IgD-negative memory B cell (primary cell): ENCODE data around the gene CNP. TPM values are rescaled to one million over a fixed set of nuclear protein-coding genes. Genes with fewer than 3 reads are reported as not detected.
A peak's percentile ranks its signal among the peaks of the same experiment; 100 is the strongest.

Experiments used
- H3K27ac Mint-ChIP-seq, 3 donors: one replicate each; pipeline ENCODE4 v1.8.0; 2020 to 2022; ENCODE audit warnings: mild to moderate bottlenecking in 3 of 3, mixed read lengths in 3 of 3, moderate library complexity in 1 of 3
- H3K27me3 Mint-ChIP-seq: one replicate; pipeline ENCODE4 v1.8.0; 2021; ENCODE audit warnings: mixed read lengths
- H3K36me3 Mint-ChIP-seq: one replicate; pipeline ENCODE4 v1.8.0; 2020; ENCODE audit warnings: mild to moderate bottlenecking, mixed read lengths
- H3K4me1 Mint-ChIP-seq, 3 donors: one replicate each; pipeline ENCODE4 v1.8.0; 2020 to 2022; ENCODE audit warnings: mixed read lengths in 3 of 3, mild to moderate bottlenecking in 1 of 3
- H3K4me3 Mint-ChIP-seq, 4 donors: one replicate each; pipeline ENCODE4 v1.8.0; 2020 to 2022; ENCODE audit warnings: mild to moderate bottlenecking in 4 of 4, mixed read lengths in 4 of 4, moderate library complexity in 3 of 4
- H3K9me3 Mint-ChIP-seq, 3 donors: one replicate each; pipeline ENCODE4 v1.8.0; 2020 to 2021; ENCODE audit warnings: mixed read lengths in 3 of 3, mild to moderate bottlenecking in 1 of 3
- polyA plus RNA-seq: library from polyadenylated mRNA; unstranded; fragments of 300-500 nt; fragmentation: Illumina TruSeq; gene quantifications from one replicate; pipeline ENCODE4 v1.2.3, GENCODE V29; 2021

The CNP gene
- polyA plus RNA-seq, 1 donor from 2014 or later, result 53.0 TPM

DNA sequence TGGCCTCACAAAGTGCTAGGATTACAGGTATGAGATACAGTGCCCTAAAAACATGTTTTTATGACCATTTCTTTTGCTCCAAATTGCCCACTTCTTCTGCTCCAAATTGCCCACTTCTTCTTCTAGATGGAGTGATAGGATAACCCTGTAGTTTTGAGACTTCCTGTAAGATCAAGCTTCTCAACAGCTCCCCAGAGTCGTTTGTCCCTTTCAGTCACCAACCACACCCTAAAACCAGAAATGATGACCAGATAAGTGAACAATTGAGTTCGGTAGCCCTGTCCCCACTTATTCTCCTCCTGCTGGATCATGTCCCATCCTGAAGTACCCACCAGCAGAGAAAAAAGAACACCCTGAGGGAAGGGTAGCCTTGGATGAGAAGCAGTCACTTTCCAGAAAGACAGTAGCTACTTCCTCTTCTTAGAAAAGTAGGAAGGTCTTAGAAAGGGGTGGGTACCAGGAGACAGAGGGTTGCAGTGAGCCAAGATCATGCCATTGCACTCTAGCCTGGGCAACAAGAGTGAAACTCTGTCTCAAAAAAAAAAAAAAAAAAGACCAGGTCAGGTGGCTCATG is 33.7 kb upstream of the CNP start:
- Mint-ChIP-seq H3K4me3 (peak overlapping the region in 2 of 4 donors; percentile 33 to 65), H3K36me3 (no peaks in the 10 kb centered on the region), H3K27ac (peak overlapping the region in 1 of 3 donors; percentile 88), H3K27me3 (no peaks in the 10 kb centered on the region), H3K4me1 (peaks cover 11 to 24% (median 21%) of the 10 kb centered on the region in 3 donors), H3K9me3 (no peaks in the 10 kb centered on the region)

DNA sequence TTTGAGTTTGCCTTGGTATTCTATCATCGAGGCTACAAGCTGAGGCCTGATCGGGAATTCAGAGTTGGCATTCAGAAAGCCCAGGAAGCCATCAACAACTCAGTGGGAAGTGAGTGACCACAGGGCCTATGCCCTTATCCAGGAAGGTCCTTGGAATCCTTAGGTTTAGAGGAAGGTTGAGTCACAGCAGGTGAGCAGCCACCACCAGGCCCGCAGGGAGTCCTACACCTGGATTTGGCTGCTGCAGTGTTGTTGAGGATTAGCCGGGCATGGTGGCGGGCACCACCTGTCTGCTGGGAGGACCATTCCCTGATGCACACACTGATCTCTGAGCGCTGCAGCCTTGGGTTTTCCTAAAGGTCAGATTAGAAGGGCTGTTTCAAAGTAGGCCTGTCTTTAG is 31.0 kb upstream of the CNP start:
- Mint-ChIP-seq H3K36me3 (no peaks in the 10 kb centered on the region), H3K9me3 (no peaks in the 10 kb centered on the region), H3K4me3 (no peak overlapping the region)

DNA sequence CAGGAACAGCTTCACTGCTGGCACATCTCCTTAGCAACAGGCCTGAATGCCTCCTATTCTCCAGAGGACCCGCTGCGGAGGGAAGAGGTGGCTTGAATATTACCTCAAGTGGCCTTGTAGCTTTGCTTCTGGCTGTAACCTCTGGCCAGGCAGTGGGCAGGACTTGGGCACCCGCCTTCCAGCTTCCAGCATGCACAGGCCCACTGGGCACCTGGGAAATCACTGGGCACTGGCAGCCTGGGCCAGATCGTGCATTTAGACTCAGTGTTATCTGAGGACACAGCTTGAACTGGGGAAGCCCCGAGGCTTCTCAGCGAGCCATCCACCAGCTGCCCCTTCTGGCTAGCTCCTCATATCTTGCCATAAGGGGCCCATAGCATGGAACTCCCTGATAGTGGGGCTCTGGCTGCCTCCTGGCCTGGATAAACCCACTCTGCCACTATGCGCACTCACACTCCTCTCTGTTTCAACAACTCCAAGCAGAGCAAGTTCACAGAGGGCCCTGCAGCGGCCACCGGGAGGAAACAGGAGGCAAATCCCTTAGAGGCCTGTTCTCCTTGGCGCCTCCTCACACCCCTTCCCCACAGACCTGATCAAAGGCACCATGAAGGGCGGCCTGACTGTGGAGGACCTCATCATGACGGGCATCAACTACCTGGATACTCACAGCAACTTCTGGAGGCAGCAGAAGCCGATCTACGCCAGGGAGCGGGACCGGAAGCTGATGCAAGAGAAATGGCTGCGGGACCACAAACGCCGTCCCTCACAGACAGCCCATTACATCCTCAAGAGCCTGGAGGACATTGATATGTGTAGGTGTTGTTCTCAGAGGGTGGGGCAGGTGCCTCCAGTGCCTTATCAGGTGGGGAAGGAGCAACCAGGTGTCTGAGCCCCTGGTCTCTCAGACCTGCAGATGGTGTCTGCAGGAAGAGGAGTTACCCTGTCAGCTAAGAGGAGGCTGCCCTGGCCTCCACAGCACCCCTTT is 28.3 kb upstream of the CNP start:
- Mint-ChIP-seq H3K9me3 (no peaks in the 10 kb centered on the region), H3K36me3 (no peaks in the 10 kb centered on the region), H3K27me3 (peaks cover 3% of the 10 kb centered on the region), H3K4me3 (no peak overlapping the region), H3K4me1 (no peaks in the 10 kb centered on the region), H3K27ac (no peak overlapping the region)

More for the DNA sequence above, 31.0 kb upstream of the CNP start:
- peaks cover 3% of the 10 kb centered on the region for H3K27me3 Mint-ChIP-seq
- peaks cover 5 to 8% (median 5%) of the 10 kb centered on the region in 3 donors for H3K4me1 Mint-ChIP-seq
- H3K27ac Mint-ChIP-seq, result no peak overlapping the region

DNA sequence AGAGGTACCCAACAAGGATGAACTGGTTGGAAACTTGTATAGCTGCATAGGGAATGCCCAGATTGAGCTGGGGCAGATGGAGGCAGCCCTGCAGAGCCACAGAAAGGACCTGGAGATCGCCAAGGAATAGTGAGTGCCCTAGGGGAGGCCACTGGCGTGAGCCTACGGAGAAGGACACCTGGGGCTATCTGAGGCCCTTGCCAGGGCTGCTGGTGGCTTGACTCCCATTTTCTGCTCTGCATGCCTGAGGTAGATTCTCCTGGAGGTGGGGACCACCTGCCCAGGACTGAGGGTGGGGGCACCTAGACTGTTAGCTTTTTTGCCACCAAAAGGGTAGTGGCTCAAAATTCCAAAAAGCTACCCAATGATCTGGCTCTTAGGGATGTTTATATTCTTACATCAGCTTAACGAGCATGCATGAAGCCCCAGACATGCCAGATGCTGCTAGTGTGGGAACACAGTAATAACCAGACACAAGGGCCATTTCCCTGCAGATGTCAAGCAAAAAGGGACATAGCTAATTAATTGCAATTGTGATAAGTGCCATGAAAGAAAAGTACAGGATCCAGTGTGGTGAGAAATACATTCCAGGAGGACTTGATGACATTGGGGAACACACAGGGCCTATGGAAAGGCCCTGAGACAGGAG is 27.4 kb upstream of the CNP start:
- Mint-ChIP-seq H3K36me3 (no peaks in the 10 kb centered on the region), H3K27me3 (peaks cover 3% of the 10 kb centered on the region), H3K4me1 (no peaks in the 10 kb centered on the region), H3K4me3 (peak overlapping the region in 1 of 4 donors; percentile 26), H3K9me3 (no peaks in the 10 kb centered on the region), H3K27ac (peak overlapping the region in 1 of 3 donors; percentile 71)

DNA sequence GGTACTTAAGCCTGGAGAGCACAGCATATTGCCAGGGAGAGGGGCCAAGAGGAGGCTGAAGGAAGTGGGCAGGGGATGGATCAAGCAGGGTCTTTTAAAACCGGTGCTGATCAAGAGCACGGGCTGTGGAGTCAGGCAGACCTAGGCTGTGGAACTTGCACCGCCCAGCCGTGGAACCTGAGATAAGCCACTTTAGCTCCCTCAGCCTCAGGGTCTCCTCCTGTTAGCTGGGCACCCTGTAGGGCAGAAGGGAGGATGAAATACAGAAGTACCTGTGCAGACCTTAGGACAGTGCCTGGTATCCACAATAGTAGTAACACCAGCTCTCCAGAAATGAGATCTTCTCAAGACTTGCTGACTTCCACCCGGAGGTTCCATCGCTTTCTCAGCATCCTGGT is 26.9 kb upstream of the CNP start:
- Mint-ChIP-seq H3K36me3 (no peaks in the 10 kb centered on the region), H3K27me3 (peaks cover 3% of the 10 kb centered on the region), H3K4me3 (no peak overlapping the region), H3K4me1 (no peaks in the 10 kb centered on the region), H3K9me3 (no peaks in the 10 kb centered on the region), H3K27ac (peak overlapping the region in 1 of 3 donors; percentile 71)

DNA sequence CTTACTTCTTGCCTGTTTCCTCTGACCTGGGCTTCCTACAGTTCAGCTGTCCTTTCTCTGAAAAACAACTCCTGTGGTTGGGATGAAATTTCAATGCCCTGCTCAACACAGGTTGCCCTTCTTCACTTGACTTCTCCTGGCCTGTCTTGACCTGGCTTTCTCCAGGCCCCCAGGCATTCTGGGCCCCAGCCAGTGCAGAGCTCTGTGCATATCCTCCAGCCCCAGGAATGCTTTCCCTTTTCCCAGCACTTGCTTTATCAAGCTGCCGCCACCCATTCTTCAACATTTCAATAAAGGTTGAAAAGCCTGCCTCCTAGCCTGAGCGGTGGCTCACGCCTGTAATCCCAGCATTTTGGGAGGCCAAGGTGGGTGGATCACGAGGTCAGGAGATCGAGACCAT is 25.4 kb upstream of the CNP start:
- Mint-ChIP-seq H3K27me3 (peaks cover 3% of the 10 kb centered on the region), H3K4me1 (no peaks in the 10 kb centered on the region), H3K9me3 (no peaks in the 10 kb centered on the region), H3K4me3 (no peak overlapping the region), H3K36me3 (no peaks in the 10 kb centered on the region), H3K27ac (no peak overlapping the region)

DNA sequence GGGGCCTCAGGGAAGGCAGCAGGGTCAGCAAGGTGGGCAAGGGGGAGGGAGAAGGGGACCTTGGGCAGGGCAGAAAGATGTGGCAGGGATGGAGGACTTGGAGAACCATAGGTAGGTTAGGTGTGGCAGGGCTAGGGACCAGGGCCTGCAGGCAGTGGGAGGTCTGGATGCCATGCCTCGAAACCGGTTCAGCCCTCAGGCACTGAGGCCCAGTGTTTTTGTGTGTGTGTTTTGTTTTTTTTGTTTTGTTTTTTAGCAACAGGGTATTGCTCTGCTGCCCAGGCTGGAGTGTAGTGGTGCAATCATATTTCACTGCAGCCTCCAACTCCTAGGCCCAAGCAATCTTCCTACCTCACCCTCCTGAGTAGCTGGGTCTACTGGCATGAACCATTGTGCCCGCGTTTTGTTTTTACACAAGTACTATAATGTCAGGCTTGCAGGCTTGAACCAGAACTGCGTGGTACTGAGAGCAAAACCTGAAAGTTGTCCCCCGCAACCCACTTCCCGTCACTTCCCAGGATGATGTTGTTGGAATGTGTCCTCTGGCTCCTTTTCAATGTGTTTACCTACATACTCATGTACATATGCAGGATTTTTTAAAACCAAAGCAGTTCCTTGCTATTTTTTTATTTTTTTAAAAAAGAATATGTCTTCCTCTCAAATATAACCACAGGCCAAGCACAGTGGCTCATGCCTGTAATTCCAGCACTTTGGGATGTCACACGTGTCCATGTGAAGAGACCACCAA is 23.8 kb upstream of the CNP start:
- Mint-ChIP-seq H3K4me1 (no peaks in the 10 kb centered on the region), H3K27ac (no peak overlapping the region), H3K4me3 (no peak overlapping the region), H3K36me3 (no peaks in the 10 kb centered on the region), H3K27me3 (peaks cover 3% of the 10 kb centered on the region), H3K9me3 (no peaks in the 10 kb centered on the region)

DNA sequence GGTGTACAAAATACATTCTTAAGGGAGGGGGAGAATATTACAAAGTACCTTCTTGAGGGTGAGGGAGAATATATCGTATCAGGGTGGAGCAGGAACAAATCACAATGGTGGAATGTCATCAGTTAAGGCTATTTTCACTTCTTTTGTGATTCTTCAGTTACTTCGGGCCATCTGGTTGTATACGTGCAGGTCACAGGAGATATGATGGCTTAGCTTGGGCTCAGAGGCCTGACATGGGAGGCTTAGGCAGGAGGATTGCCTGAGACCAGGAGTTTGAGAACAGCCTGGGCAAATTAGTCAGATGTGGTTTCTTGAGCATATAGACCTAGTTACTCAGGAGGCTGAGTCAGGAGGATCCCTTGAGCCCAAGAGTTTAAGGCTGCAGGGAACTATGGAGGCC is 23.1 kb upstream of the CNP start:
- Mint-ChIP-seq H3K36me3 (no peaks in the 10 kb centered on the region), H3K9me3 (no peaks in the 10 kb centered on the region), H3K27ac (no peak overlapping the region), H3K4me3 (no peak overlapping the region), H3K27me3 (peaks cover 3% of the 10 kb centered on the region), H3K4me1 (no peaks in the 10 kb centered on the region)

DNA sequence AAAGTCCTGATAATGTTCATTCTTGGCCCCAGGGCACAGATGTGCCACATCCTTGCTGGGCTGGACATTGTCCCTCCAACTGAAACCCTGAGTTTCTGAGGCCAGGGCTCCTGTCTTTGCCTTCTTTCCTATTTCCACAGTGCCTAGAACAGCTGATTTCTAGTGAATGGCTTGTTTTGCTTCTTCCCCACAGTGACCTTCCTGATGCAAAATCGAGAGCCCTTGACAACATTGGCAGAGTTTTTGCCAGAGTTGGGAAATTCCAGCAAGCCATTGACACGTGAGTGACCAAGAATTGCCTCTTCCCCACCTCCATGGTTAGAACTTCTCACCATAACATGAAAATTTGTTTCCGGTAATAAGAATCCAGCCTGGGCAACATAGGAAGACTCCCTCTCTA is 21.7 kb upstream of the CNP start:
- Mint-ChIP-seq H3K4me3 (no peak overlapping the region), H3K9me3 (no peaks in the 10 kb centered on the region), H3K4me1 (no peaks in the 10 kb centered on the region), H3K27ac (no peak overlapping the region), H3K36me3 (no peaks in the 10 kb centered on the region), H3K27me3 (peaks cover 3% of the 10 kb centered on the region)

DNA sequence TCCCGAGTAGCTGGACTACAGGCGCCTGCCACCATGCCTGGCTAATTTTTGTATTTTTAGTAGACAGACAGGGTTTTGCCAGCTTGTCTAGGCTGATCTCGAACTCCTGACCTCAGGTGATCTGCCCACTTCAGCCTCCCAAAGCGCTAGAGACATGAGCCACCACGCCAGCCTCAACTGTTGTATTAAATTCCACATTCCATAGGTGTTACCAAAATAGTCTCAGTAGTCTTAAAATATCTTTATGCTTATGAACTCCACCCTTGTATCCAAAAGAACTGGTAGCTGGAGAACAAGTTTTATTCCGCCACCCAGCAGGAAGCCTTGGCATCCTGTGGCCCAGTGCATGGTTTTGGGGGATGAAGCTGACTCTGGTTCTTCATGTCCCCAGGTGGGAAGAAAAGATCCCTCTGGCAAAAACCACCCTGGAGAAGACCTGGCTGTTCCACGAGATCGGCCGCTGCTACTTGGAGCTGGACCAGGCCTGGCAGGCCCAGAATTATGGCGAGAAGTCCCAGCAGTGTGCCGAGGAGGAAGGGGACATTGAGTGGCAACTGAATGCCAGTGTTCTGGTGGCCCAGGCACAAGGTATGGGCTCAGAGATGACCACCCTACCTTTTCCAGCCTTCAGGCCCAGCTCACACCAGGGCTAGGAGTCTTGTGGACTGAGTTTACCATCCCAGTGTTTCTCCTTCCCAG is 17.7 kb upstream of the CNP start:
- Mint-ChIP-seq H3K36me3 (no peaks in the 10 kb centered on the region), H3K4me3 (no peak overlapping the region), H3K27ac (no peak overlapping the region), H3K4me1 (no peaks in the 10 kb centered on the region), H3K27me3 (no peaks in the 10 kb centered on the region), H3K9me3 (no peaks in the 10 kb centered on the region)

DNA sequence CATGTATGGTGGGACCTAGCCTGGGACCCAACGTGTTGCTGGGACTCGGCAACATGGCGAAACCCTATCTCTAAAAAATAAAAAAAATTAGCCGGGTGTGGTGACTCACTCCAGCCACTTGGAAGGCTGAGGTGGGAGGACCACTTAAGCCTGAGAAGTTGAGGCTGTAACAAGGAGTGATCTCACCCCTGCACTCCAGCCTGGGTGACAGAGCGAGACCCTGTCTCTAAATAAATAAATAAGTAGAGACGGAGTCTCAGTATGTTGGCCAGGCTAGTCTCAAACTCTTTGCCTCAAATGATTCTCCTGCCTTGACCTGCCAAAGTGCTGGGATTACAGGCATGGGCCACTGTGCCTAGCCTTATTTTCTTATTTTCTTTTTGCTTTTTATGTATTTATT is 10.1 kb upstream of the CNP start:
- Mint-ChIP-seq H3K4me1 (no peaks in the 10 kb centered on the region), H3K27me3 (no peaks in the 10 kb centered on the region), H3K9me3 (no peaks in the 10 kb centered on the region), H3K4me3 (no peak overlapping the region), H3K36me3 (no peaks in the 10 kb centered on the region), H3K27ac (no peak overlapping the region)

DNA sequence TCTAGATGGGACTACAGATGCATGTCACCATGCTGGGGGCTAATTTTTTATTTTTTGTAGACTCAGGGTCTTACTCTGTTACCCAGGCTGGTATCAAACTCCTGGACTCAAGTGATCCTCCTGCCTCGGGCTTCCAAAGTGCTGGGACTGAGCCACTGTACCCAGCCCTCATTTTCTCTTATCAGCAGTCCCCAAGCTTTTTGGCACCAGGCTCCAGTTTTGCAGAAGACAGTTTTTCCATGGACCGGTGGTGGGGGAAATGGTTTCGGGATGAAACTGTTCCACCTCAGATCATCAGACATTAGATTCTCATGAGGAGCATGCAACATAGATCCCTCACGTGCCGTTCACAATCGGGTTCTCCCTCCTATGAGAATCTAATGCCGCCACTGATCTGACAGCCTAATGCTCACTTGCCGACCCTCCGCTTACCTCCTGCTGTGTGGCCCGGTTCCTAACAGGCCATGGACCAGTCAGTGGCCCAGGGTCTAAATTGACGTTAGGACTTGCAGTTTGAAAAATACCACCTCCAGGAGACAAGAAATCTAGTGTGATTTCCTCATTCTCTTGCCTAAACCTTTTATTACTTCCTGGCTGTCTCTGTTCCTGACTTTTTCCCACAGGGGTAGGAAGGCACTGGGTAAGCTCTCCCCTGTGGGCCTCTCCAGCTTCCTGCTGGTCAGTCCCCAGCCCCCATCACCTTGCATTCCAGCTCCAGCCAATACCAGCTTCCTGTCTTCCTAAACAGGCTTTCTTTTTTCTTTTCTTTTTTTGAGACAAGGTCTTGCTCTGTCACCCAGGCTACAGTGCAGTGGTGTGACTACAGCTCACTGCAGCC is 9.3 kb upstream of the CNP start:
- no peaks in the 10 kb centered on the region for H3K4me1 Mint-ChIP-seq
- H3K4me3 Mint-ChIP-seq, result no peak overlapping the region
- no peaks in the 10 kb centered on the region for H3K9me3 Mint-ChIP-seq
- no peaks in the 10 kb centered on the region for H3K36me3 Mint-ChIP-seq
- no peaks in the 10 kb centered on the region for H3K27me3 Mint-ChIP-seq
- no peak overlapping the region for H3K27ac Mint-ChIP-seq

DNA sequence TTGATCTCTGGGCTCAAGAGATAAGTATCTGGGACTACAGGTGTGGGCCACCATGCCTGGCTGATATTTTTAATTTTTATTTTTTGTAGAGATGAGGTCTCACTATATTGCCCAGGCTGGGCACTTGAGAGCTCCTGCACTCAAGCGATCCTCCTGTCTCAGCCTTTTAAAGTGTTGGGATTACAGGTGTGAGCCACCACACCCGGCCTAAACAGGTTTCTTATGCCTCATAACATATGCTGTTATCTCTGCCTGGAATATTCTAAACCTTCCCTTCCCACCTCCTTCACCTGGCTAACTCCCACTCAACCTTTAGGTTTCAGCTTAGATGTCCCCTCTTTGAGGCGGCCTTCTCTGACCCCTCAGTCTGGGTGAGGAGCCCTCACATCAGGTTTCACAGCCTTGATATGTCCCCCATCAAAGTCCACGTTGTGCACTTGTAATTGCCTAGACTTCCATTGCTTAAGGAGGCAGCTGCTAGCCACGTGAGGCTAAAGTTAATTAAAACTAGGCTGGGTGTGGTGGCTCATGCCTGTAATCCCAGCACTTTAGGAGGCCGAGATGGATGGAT is 8.6 kb upstream of the CNP start:
- no peak overlapping the region for H3K4me3 Mint-ChIP-seq

DNA sequence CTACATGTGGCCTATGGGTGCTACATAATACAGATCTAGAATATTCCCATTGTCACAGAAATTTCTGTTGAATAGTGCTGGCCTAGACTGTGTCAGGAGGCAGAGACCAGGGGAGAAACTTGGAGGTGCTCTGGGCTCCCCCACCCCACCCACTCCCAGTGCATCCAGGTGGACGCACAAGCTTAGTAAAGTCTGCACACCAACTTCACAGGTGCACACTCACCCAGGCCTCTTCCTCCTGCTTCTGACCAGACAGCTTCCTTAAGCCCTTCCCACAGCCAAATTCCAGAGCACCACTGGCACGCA is 7.6 kb upstream of the CNP start:
- no peak overlapping the region for H3K27ac Mint-ChIP-seq
- peaks cover 0 to 3% (median 2%) of the 10 kb centered on the region in 3 donors for H3K4me1 Mint-ChIP-seq
- no peaks in the 10 kb centered on the region for H3K36me3 Mint-ChIP-seq
- no peak overlapping the region for H3K4me3 Mint-ChIP-seq
- H3K9me3 Mint-ChIP-seq, result no peaks in the 10 kb centered on the region
- no peaks in the 10 kb centered on the region for H3K27me3 Mint-ChIP-seq

More for the DNA sequence above, 8.6 kb upstream of the CNP start:
- no peaks in the 10 kb centered on the region for H3K27me3 Mint-ChIP-seq
- H3K4me1 Mint-ChIP-seq, result peaks cover 0 to 2% (median 2%) of the 10 kb centered on the region in 3 donors
- H3K36me3 Mint-ChIP-seq, result no peaks in the 10 kb centered on the region
- no peak overlapping the region for H3K27ac Mint-ChIP-seq
- H3K9me3 Mint-ChIP-seq, result no peaks in the 10 kb centered on the region
